K562 treated with DMSO at 1 percent for 48 hours (cell line): ENCODE results near the gene TRIM62. TPM values are rescaled to one million over a fixed set of nuclear protein-coding genes. Genes with fewer than 3 reads are reported as not detected.

Experiments
- total RNA-seq: library from RNA; unstranded; fragments of 300-600 nt; gene quantifications from 2 replicates; pipeline ENCODE4 v1.2.3, GENCODE V29; 2022; ENCODE audit warnings: low replicate concordance; ENCODE audit errors: extremely low read depth

TRIM62 gene
- total RNA-seq, result not detected in 2 replicates

GRCh38 chr1:33181921-33182341 is at the start of gene TRIM62:
Gene TRIM62 (minus strand): TSS chr1:33182043. CDS start chr1:33181432, 611 bp downstream.

Other genes starting within 250 kb of the TRIM62 start
- not detected in 2 replicates for gene RNF19B, start 217.2 kb downstream of the TRIM62 start, total RNA-seq
- not detected in 2 replicates for gene AK2, start 145.2 kb downstream of the TRIM62 start, total RNA-seq
- gene AZIN2, start 100.9 kb downstream of the TRIM62 start, total RNA-seq, result not detected in 2 replicates
- not detected in 2 replicates for gene ZNF362, start 74.4 kb upstream of the TRIM62 start, total RNA-seq
- gene A3GALT2, start 139.1 kb upstream of the TRIM62 start, total RNA-seq, result not detected in 2 replicates
- not detected in 2 replicates for gene PHC2, start 249.1 kb upstream of the TRIM62 start, total RNA-seq